ENCODE measurements around the gene YWHAB. TPM values are rescaled to one million over a fixed set of nuclear protein-coding genes. Genes with fewer than 3 reads are reported as not detected.

YWHAB gene
- polyA plus RNA-seq, 1 donor, result 236 TPM

DNA sequence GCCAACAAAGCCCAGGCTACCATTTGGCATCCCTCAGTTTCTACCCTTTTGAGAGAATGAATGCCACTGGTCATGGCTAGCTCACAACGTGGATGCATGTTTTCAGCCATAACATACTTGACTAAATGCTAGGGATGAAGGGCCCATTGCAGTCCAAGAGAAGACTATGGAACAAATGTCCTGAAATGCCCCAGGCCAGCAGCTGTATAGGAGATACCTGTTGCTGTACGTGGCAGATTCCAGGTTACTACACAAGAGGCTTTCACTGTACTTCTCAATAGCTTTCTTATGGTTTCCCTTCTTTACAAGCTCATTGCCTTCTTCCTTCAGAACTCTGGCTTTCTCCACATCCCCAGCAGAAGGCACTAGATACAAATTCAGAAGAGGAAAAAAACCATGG is 63.0 kb downstream of the YWHAB start:
- no peak for DNase-seq

DNA sequence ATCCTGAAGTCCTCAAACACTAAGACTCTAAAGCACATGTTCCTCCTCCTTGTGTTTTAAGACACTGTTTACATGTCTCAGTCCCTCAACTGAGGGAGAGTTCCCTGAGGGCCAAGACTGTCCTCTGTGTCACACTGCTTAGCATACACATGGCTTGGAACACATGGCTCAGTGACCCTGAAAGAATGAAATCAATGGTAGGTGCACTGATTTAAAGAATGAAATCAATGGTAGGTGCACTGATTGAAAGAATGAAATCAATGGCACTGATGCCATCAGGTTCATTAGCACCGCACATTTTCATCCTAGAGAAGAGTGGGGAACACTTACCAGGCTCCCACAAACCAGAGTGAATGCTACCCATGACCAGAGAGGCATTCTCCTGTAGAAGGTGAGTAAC is 64.9 kb downstream of the YWHAB start:
- DNase-seq, result no peak

DNA sequence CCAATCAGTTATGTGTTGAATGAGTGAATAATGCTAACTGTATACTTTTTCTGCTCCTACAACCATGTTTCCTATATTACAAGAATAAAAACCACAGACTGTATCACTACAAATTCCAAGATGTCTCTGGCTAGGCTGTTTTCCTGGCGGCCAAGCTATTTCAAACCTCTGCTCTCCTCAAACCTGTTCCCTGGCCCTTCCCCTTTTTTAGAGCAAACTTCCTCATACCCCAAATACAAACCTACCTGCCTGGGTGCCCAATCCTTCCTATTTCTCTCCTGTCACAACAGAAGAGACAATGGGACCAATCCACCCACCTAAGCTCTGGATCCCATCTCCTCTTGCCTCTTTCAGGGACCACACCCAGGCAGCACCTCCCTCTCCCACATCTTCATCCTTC is 67.2 kb downstream of the YWHAB start:
- DNase-seq, result no peak

DNA sequence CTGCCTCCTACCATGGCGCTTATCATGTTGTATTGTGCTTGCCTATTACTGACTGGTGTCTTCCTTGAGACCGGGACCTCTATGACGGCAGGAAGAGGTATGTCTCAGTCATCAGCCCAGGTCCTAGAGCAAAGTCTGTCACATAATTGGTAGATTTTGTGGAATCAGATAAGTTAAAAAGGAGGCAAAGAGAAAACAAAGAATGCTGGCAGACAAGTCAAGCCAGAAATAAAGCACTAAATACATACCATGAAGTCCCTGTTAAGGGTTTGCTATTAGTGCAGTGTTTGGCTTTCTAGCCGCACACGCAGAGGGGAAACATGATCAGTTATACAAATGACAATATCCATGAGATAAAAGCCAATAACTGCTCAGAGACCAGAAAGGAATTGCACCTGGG is 68.7 kb downstream of the YWHAB start:
- no peak for DNase-seq

DNA sequence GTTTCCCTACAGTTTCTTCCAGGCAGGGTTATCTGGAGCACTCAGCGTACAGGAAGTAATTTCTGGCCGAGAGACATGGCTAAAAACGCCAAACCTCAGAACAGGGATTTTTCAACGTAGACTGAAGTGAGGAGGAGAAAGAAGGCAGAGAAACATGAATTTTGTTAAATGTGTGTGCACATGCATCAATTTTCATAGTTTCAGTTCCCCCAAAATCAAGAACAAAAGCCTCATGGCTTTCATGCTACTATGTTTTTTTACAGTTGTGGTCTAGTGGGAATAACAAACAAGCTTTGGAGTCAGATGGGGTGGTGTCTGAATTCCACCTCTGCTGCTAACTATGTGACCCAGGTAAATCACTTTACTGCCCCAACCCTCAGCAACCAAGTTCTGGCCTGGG is 69.8 kb downstream of the YWHAB start:
- DNase-seq, result no peak

DNA sequence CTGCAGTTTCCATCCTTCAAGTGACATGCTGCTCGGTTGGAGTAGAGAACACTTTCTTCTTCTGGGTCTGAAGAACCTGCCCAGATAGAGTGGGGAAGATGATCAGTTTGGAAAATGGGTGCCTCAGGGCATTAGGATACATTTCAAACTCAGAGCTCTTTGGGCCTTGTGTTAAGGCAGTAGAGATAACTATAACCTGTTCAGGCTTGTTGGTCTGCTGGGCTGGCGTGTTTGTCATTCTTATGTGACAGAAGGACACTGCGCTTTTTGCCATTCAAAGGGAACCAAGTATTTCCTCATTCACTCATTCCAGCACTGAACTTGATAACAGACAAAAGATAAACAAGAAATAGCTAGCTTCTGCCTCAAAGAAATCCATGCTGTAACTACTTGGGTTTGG is 70.9 kb downstream of the YWHAB start:
- DNase-seq, result no peak

Other genes starting within 250 kb of the YWHAB start
- gene ADA, start 234.0 kb upstream of the YWHAB start, polyA plus RNA-seq (ENCODE audit: insufficient read length), result 6.5 TPM
- gene CCN5, start 170.3 kb upstream of the YWHAB start, polyA plus RNA-seq (ENCODE audit: insufficient read length), result 0.28 TPM
- 0.07 TPM for gene KCNK15, start 139.8 kb upstream of the YWHAB start, polyA plus RNA-seq (ENCODE audit: insufficient read length)
- gene RIMS4, start 75.2 kb upstream of the YWHAB start, polyA plus RNA-seq (ENCODE audit: insufficient read length), result 0.52 TPM
- 105 TPM for gene PABPC1L, start 24.4 kb downstream of the YWHAB start, polyA plus RNA-seq (ENCODE audit: insufficient read length)
- 40.4 TPM for gene TOMM34, start 74.7 kb downstream of the YWHAB start, polyA plus RNA-seq (ENCODE audit: insufficient read length)
- 22.8 TPM for gene STK4, start 80.8 kb downstream of the YWHAB start, polyA plus RNA-seq (ENCODE audit: insufficient read length)
- 0.55 TPM for gene KCNS1, start 215.4 kb downstream of the YWHAB start, polyA plus RNA-seq (ENCODE audit: insufficient read length)
- gene WFDC5, start 229.5 kb downstream of the YWHAB start, polyA plus RNA-seq (ENCODE audit: insufficient read length), result not detected
- not detected for gene WFDC12, start 238.8 kb downstream of the YWHAB start, polyA plus RNA-seq (ENCODE audit: insufficient read length)